GM20000 (cell line): ENCODE data around the gene HLA-DQB2.

Experiments used
- DNase-seq: peaks from one replicate; pipeline ENCODE4 v3.0.0; 2012; ENCODE audit warnings: low spot score
- TF ChIP-seq, protein P1 (sequence below): IDR thresholded peaks from 2 replicates; pipeline ENCODE4 v1.5.1; 2012; ENCODE audit warnings: mild to moderate bottlenecking, control low read depth; ENCODE audit errors: extremely low read depth, missing control alignments

HLA-DQB2 gene

DNA sequence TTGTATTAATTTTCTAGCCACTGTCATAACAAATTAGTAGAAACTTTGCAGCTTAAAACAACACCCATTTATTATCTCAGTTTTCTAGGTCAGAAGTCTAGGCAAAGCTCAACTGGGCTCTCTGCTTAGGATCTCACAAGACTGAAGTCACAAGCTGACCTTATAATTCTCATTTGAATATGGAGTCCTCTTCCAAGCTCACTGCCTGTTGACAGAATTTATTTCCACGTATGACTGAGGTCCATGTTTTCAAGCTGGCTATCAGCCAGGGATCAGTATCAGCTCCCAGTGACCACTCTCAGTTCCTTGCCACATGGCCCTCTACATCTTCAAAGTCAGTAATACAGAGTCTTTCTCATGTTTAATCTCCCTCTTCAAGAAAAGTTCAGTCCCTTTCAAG, 11.7 kb upstream of the HLA-DQB2 start:
- DNase-seq, result no peak
- TF ChIP-seq, protein P1, sequence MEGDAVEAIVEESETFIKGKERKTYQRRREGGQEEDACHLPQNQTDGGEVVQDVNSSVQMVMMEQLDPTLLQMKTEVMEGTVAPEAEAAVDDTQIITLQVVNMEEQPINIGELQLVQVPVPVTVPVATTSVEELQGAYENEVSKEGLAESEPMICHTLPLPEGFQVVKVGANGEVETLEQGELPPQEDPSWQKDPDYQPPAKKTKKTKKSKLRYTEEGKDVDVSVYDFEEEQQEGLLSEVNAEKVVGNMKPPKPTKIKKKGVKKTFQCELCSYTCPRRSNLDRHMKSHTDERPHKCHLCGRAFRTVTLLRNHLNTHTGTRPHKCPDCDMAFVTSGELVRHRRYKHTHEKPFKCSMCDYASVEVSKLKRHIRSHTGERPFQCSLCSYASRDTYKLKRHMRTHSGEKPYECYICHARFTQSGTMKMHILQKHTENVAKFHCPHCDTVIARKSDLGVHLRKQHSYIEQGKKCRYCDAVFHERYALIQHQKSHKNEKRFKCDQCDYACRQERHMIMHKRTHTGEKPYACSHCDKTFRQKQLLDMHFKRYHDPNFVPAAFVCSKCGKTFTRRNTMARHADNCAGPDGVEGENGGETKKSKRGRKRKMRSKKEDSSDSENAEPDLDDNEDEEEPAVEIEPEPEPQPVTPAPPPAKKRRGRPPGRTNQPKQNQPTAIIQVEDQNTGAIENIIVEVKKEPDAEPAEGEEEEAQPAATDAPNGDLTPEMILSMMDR, result no peak

DNA sequence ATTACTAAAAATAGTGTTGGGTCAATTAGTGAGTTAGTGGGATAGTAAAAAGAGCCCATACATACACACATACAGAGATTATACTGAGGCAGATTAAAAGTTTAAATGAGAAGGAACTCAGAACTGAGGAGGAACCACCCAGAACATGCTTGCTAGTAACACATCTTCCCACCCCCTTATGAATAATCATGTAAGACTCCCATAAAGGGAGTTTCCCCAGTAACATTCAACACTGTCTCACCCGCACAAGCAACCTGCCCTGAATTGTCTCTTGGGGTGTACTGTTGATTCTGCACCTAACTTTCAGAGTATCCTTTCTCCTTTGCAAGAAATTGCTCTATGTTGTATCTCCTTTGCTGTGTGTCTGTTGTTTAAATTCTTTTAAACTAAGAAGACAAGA, 11.1 kb upstream of the HLA-DQB2 start:
- TF ChIP-seq, protein P1, result no peak
- no peak for DNase-seq

DNA sequence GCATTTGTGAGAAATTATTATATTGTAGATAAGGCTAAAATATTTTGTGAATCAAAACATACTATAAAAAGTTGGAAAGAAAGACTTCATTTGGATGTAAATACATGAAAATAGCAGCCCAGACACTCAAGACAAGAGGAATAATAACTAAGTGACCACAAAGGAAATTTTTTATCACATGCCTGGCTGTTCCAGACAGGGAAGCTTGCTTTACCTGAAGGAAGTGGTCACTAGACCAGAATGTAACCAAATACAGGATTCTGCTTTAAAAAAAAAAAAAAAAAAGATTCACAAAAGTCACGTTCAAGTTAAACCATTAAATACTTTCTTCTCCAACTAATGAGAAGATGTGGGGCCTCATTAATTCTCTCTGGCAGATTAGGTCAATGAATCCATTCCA, 9.3 kb upstream of the HLA-DQB2 start:
- DNase-seq, result no peak
- TF ChIP-seq, protein P1, result no peak

DNA sequence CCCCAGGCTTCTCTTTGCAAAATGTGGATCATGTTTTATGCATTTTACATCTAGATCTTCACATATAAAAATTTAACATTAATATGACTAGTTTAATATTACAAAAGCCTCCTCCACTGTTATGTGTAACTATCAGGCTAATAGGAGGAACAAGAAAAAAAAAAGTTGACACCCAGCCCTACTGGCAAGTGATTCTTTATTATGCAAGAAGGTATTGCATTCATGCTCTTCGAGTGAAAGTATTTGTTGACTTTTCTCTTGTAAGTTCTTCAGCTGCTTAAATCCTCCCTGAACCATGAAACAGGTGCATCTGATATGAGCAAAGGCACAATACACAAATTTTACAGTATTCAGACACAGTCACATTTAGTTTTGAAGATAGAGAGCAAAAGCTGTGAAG, 716 bp upstream of the HLA-DQB2 start:
- no peak for DNase-seq
- TF ChIP-seq, protein P1, result no peak

DNA sequence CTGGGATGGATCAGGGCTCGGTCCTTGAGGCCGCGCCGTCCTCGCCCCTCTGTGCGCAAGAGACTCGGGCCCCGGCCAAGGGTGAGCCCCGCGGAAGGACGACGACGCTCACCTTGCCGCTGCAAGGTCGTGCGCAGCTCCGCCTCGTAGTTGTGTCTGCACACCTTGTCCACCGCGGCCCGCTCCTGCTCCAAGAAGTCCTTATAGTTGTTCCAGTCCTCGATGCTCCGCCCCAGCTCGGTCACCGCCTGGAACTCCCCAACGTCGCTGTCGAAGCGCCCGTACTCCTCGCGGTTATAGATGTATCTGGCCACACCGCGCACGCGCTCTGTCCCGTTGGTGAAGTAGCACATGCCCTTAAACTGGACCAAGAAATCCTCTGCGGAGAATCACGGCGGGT, 1.8 kb downstream of the HLA-DQB2 start:
- TF ChIP-seq, protein P1, result no peak
- DNase-seq, result no peak

DNA sequence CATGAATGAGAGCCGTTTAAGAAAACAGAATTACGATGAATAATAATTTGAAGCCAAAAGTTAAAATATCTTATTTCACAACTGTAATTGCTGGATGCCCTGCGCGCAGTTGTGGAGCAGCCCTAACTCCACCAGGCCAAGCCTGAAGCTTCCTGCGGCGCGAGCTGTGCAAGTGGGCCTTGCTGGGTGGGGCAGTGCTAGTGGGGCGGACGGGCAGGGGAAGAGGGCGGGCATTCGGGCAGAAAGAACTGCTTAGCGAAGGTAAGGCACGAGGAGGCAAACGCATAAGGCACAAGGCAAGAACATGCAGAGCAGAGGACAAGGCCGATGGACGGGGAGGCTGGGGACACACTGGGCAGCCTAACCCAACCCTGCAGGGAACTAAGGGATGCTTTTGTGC, 2.3 kb downstream of the HLA-DQB2 start:
- TF ChIP-seq, protein P1, result no peak
- no peak for DNase-seq

DNA sequence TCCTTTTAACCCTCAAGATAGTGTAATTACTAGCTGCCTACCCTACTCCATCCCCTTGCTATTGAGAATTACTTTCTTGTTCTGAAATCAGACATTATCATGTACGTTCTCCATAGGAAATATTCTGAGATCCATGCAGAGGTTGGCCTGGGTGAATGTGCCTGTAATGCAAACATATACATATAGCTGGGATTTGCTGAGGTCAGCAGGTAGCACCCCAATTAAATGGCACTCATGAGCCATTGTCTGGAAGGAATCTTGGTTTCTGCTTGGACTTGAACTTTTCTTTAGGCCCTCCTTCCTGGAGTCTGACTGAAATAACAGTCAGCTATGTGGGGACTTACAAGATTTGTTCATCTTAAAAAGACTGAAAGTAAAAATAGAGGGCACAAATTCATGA, 3.7 kb downstream of the HLA-DQB2 start:
- TF ChIP-seq, protein P1, result no peak
- no peak for DNase-seq
